PC-3 (cell line): ENCODE data around the gene TCHP. TPM values are rescaled to one million over a fixed set of nuclear protein-coding genes. Genes with fewer than 3 reads are reported as not detected.

Source experiments
- ATAC-seq: fragments of 200-7000 bp; cut with Tn5 transposase; 2 replicates; pipeline ENCODE4 v1.9.1; 2020; ENCODE audit warnings: mild to moderate bottlenecking, moderate library complexity
- BruUV-seq: library from RNA; stranded (reverse); fragments of 400-500 nt; replicated peaks from 2 replicates; lab custom pipeline; 2021; lab: Mats Ljungman, UMichigan
- CTCF ChIA-PET: fragments of 300-600 bp; sonication (Branson Sonifier 250); formaldehyde crosslinking; loops from one replicate; lab custom pipeline; 2022; ENCODE audit warnings: antibody characterized with exemption; lab: Charles Lee
- POLR2A ChIA-PET: fragments of 300-600 bp; sonication (Branson Sonifier 250); formaldehyde crosslinking; loops from one replicate; lab custom pipeline; 2022; ENCODE audit warnings: antibody characterized with exemption; ENCODE audit not compliant: unreplicated experiment; lab: Charles Lee
- DNase-seq: peaks from one replicate; pipeline ENCODE4 v3.0.0-alpha.2; 2015
- H2AFZ ChIP-seq: fragments of 300-600 bp; sonication (generic); 2 replicates; pipeline ENCODE4 v1.6.0; 2016; ENCODE audit warnings: antibody characterized with exemption, low read length
- H3F3A ChIP-seq: fragments of 300-600 bp; sonication (generic); one replicate; pipeline ENCODE4 v1.6.0; 2017; ENCODE audit warnings: antibody characterized with exemption, low read length, control low read depth, mild to moderate bottlenecking; ENCODE audit not compliant: unreplicated experiment
- H3K27ac ChIP-seq: fragments of 300-600 bp; sonication (generic); 2 replicates; pipeline ENCODE4 v1.5.1; 2016; ENCODE audit warnings: mild to moderate bottlenecking, low read length
- H3K27me3 ChIP-seq: fragments of 300-600 bp; sonication (generic); 2 replicates; pipeline ENCODE4 v1.6.1; 2016; ENCODE audit warnings: low read length, mixed read lengths
- H3K36me3 ChIP-seq: fragments of 300-600 bp; sonication (generic); 2 replicates; pipeline ENCODE4 v1.6.1; 2016; ENCODE audit warnings: low read depth, mixed run types, low read length, mixed read lengths
- H3K4me1 ChIP-seq: fragments of 300-600 bp; sonication (generic); 2 replicates; pipeline ENCODE4 v1.5.1; 2016; ENCODE audit warnings: low read length; ENCODE audit not compliant: insufficient read depth
- H3K4me2 ChIP-seq: fragments of 300-600 bp; sonication (generic); 2 replicates; pipeline ENCODE4 v1.6.0; 2016; ENCODE audit warnings: low read length
- H3K4me3 ChIP-seq: fragments of 300-600 bp; sonication (generic); 2 replicates; pipeline ENCODE4 v1.5.1; 2016; ENCODE audit warnings: mild to moderate bottlenecking, low read length, mixed read lengths
- H3K79me2 ChIP-seq: fragments of 300-600 bp; sonication (generic); 2 replicates; pipeline ENCODE4 v1.6.1; 2017; ENCODE audit warnings: low read length, mixed read lengths
- H3K9ac ChIP-seq: fragments of 300-600 bp; sonication (generic); 2 replicates; pipeline ENCODE4 v1.6.0; 2016; ENCODE audit warnings: mild to moderate bottlenecking, low read length
- H3K9me2 ChIP-seq: fragments of 300-600 bp; sonication (generic); replicated peaks from 2 replicates; pipeline ENCODE4 v1.6.1; 2016; ENCODE audit warnings: mixed run types, low read length, mixed read lengths
- H3K9me3 ChIP-seq: fragments of 300-600 bp; sonication (generic); 2 replicates; pipeline ENCODE4 v1.6.1; 2016; ENCODE audit warnings: low read length, mixed read lengths
- H4K20me1 ChIP-seq: fragments of 300-600 bp; sonication (generic); 2 replicates; pipeline ENCODE4 v1.6.1; 2016; ENCODE audit warnings: low read length, mixed read lengths
- EZH2 ChIP-seq: fragments of 300-600 bp; sonication (generic); IDR thresholded peaks from one replicate; pipeline ENCODE4 v1.6.1; 2017; ENCODE audit warnings: antibody characterized with exemption, mild to moderate bottlenecking, low read length; ENCODE audit not compliant: unreplicated experiment
- EZH2phosphoT487 ChIP-seq: fragments of 300-600 bp; sonication (generic); IDR thresholded peaks from 2 replicates; pipeline ENCODE4 v1.6.1; 2018; ENCODE audit warnings: mild to moderate bottlenecking, antibody characterized with exemption, low read length, borderline replicate concordance
- intact Hi-C: fragments of 100-400 bp; cut with micrococcal nuclease; formaldehyde crosslinking; loops from 2 replicates; pipeline ENCODE4 v1.9.0; 2023
- total RNA-seq: library from RNA; depleted of rRNA; stranded (reverse); fragments of >200 nt; gene quantifications from 2 replicates; pipeline ENCODE4 v1.2.3, GENCODE V29; 2014
- TF ChIP-seq, protein P1 (sequence below): fragments of 300-600 bp; sonication (generic); conservative IDR thresholded peaks from 2 replicates; pipeline ENCODE4 v1.5.1; 2017; ENCODE audit warnings: antibody characterized with exemption, low read depth, mild to moderate bottlenecking, low read length

TCHP gene
- total RNA-seq, 1 experiment from 2014 or later: 21.6 TPM

- Histone ChIP-seq H3F3A (no peaks in the 10 kb centered on the region), H3K79me2 (no peaks in the 10 kb centered on the region), H3K9me2 (no peaks in the 10 kb centered on the region), H3K9me3 (no peaks in the 10 kb centered on the region), H3K27ac (no peak overlapping the region), H2AFZ (no peak overlapping the region), H4K20me1 (no peaks in the 10 kb centered on the region), H3K4me2 (no peak overlapping the region), H3K4me3 (no peak overlapping the region), H3K27me3 (no peaks in the 10 kb centered on the region), H3K4me1 (peaks cover 7% of the 10 kb centered on the region), H3K9ac (no peak overlapping the region), H3K36me3 (peaks cover 14% of the 10 kb centered on the region; the same call in 1 of the 2 replicates)
- intact Hi-C loops: no loop called here
- DNase-seq (no peak), ATAC-seq (no peak)
- no TSS peak for BruUV-seq
- ChIA-PET POLR2A (interaction anchor here (0.6 kb wide), 1 partner anchor 16 kb away, joined by 3 read pairs; no protein-coding TSS in a partner anchor), CTCF (no interaction called here)
- TF ChIP-seq, protein P1, sequence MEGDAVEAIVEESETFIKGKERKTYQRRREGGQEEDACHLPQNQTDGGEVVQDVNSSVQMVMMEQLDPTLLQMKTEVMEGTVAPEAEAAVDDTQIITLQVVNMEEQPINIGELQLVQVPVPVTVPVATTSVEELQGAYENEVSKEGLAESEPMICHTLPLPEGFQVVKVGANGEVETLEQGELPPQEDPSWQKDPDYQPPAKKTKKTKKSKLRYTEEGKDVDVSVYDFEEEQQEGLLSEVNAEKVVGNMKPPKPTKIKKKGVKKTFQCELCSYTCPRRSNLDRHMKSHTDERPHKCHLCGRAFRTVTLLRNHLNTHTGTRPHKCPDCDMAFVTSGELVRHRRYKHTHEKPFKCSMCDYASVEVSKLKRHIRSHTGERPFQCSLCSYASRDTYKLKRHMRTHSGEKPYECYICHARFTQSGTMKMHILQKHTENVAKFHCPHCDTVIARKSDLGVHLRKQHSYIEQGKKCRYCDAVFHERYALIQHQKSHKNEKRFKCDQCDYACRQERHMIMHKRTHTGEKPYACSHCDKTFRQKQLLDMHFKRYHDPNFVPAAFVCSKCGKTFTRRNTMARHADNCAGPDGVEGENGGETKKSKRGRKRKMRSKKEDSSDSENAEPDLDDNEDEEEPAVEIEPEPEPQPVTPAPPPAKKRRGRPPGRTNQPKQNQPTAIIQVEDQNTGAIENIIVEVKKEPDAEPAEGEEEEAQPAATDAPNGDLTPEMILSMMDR: no peak
- no peak for TF ChIP-seq EZH2phosphoT487
- TF ChIP-seq EZH2: no peak
Measured at GRCh38 chr12:109961201-109961600, 61.1 kb downstream of the TCHP start.

DNA sequence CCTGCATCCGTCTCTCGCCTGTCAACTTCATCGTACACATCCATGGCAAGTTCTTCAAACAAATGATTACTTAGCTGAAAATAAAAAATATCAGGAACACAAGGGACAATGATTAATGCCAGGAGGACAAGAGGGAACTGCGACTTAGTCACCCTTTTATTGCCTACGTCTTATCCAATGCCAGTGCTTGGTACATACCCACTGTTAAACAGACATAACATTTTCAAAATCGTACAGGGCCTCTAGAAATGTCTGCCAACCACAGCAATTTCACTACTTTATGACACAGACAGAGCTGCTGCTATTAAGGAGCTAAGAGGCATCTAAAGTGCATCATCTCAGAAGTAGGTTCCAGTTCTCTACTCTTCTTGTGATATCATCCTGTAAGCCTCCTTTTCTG, 61.5 kb downstream of the TCHP start:
- Histone ChIP-seq H3K4me3 (no peak overlapping the region), H3K27ac (no peak overlapping the region), H3K27me3 (no peaks in the 10 kb centered on the region), H3K36me3 (peaks cover 17% of the 10 kb centered on the region; the same call in 1 of the 2 replicates), H3K9me2 (no peaks in the 10 kb centered on the region), H3K9ac (no peak overlapping the region), H3F3A (no peaks in the 10 kb centered on the region), H3K4me2 (no peak overlapping the region), H3K79me2 (no peaks in the 10 kb centered on the region), H2AFZ (no peak overlapping the region), H3K4me1 (peaks cover 7% of the 10 kb centered on the region), H3K9me3 (no peaks in the 10 kb centered on the region), H4K20me1 (no peaks in the 10 kb centered on the region)
- intact Hi-C loops: no loop called here
- CTCF ChIA-PET: no interaction called here
- POLR2A ChIA-PET: interaction anchor here (0.6 kb wide), 1 partner anchor 17 kb away, joined by 3 read pairs; no protein-coding TSS in a partner anchor
- no peak for TF ChIP-seq EZH2phosphoT487
- no peak for TF ChIP-seq EZH2
- TF ChIP-seq, protein P1: no peak
- no TSS peak for BruUV-seq
- ATAC-seq (peak; percentile 62), DNase-seq (peak; percentile 53)

DNA sequence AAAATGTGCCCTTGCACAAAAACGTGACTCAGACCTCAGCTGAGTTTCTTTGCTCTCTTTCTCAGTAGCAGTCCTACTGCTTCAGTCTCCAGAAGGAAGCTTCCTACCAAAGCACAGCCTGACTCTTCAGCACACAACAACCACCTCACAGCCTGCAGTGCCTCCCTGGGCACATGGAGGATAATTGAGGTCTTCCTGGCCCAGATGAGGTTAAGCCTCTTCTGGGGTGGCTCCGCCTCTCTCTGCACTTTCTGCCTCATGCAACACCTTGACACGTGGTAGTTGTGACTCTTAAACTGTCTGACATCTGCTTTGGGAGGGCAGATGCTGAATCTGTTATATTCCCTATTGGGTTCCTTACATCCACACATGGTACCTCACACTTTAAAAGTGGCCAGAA, 62.3 kb downstream of the TCHP start:
- H3K36me3 ChIP-seq: peaks cover 15% of the 10 kb centered on the region; the same call in 1 of the 2 replicates
- no peak overlapping the region for H2AFZ ChIP-seq
- H3K4me1 ChIP-seq: peaks cover 7% of the 10 kb centered on the region
- H3K9ac ChIP-seq: no peak overlapping the region
- H4K20me1 ChIP-seq: no peaks in the 10 kb centered on the region
- no peaks in the 10 kb centered on the region for H3K9me2 ChIP-seq
- intact Hi-C loops: no loop called here
- BruUV-seq: no TSS peak
- H3K4me2 ChIP-seq: no peak overlapping the region
- TF ChIP-seq, protein P1: no peak
- TF ChIP-seq EZH2: no peak
- TF ChIP-seq EZH2phosphoT487: no peak
- no peak overlapping the region for H3K27ac ChIP-seq
- no peaks in the 10 kb centered on the region for H3F3A ChIP-seq
- ATAC-seq (peak; percentile 23; the same call in 1 of the 2 replicates), DNase-seq (no peak)
- no peaks in the 10 kb centered on the region for H3K27me3 ChIP-seq
- H3K9me3 ChIP-seq: no peaks in the 10 kb centered on the region
- POLR2A ChIA-PET: no interaction called here
- H3K4me3 ChIP-seq: no peak overlapping the region
- CTCF ChIA-PET: no interaction called here
- H3K79me2 ChIP-seq: no peaks in the 10 kb centered on the region
